ENCODE results near the gene IRGQ. TPM values are rescaled to one million over a fixed set of nuclear protein-coding genes. Genes with fewer than 3 reads are reported as not detected.
"Not testable (repeated sequence)": the region's sequence is repeated elsewhere in the genome, so short reads cannot be mapped to it uniquely, and the experiment has no call there.

The IRGQ gene
- total RNA-seq, 1 experiment from 2014 or later = 17.3 TPM

- no peak for DNase-seq (ENCODE audit: low read depth)
- in situ Hi-C loops (cut with HindIII; ENCODE audit: low pct_unique_long_range_greater_than_20kb, low sequenced_read_pairs) = no loop called here
Measured at GRCh38 chr19:43554317-43554895, 41.5 kb downstream of the IRGQ start.

- in situ Hi-C loops (cut with HindIII; ENCODE audit: low pct_unique_long_range_greater_than_20kb, low sequenced_read_pairs) = no loop called here
- no peak for DNase-seq (ENCODE audit: low read depth)
Measured at GRCh38 chr19:43553656-43554055, 42.3 kb downstream of the IRGQ start.

- DNase-seq (ENCODE audit: low read depth) = no peak
- in situ Hi-C loops (cut with HindIII; ENCODE audit: low pct_unique_long_range_greater_than_20kb, low sequenced_read_pairs) = no loop called here
Measured at GRCh38 chr19:43552616-43553015, 43.3 kb downstream of the IRGQ start.

- in situ Hi-C loops (cut with HindIII; ENCODE audit: low pct_unique_long_range_greater_than_20kb, low sequenced_read_pairs) = no loop called here
- DNase-seq (ENCODE audit: low read depth) = no peak
Measured at GRCh38 chr19:43552198-43552450, 43.8 kb downstream of the IRGQ start.

GRCh38 chr19:43551399-43552197 is 44.3 kb downstream of the IRGQ start:
- DNase-seq (ENCODE audit: low read depth) = no peak
- in situ Hi-C loops (cut with HindIII; ENCODE audit: low pct_unique_long_range_greater_than_20kb, low sequenced_read_pairs) = no loop called here

GRCh38 chr19:43548706-43549105 is 47.2 kb downstream of the IRGQ start:
- DNase-seq (ENCODE audit: low read depth) = no peak
- in situ Hi-C loops (cut with HindIII; ENCODE audit: low pct_unique_long_range_greater_than_20kb, low sequenced_read_pairs) = loop anchor here (25.0 kb wide), 1 partner anchor 111 kb away; no protein-coding TSS in a partner anchor

- in situ Hi-C loops (cut with HindIII; ENCODE audit: low pct_unique_long_range_greater_than_20kb, low sequenced_read_pairs) = loop anchor here (25.0 kb wide), 1 partner anchor 111 kb away; no protein-coding TSS in a partner anchor
Measured at GRCh38 chr19:43547926-43548325, 48.0 kb downstream of the IRGQ start.

GRCh38 chr19:43546581-43546980 is 49.4 kb downstream of the IRGQ start:
- in situ Hi-C loops (cut with HindIII; ENCODE audit: low pct_unique_long_range_greater_than_20kb, low sequenced_read_pairs) = loop anchor here (25.0 kb wide), 1 partner anchor 109 kb away; no protein-coding TSS in a partner anchor
- no peak for DNase-seq (ENCODE audit: low read depth)

More at GRCh38 chr19:43547926-43548325, 48.0 kb downstream of the IRGQ start:
- DNase-seq (ENCODE audit: low read depth) = not testable (repeated sequence)

- DNase-seq (ENCODE audit: low read depth) = no peak
- in situ Hi-C loops (cut with HindIII; ENCODE audit: low pct_unique_long_range_greater_than_20kb, low sequenced_read_pairs) = loop anchor here (25.0 kb wide), 1 partner anchor 109 kb away; no protein-coding TSS in a partner anchor
Measured at GRCh38 chr19:43545981-43546380, 50.0 kb downstream of the IRGQ start.

- no peak for DNase-seq (ENCODE audit: low read depth)
- in situ Hi-C loops (cut with HindIII; ENCODE audit: low pct_unique_long_range_greater_than_20kb, low sequenced_read_pairs) = loop anchor here (25.0 kb wide), 1 partner anchor 108 kb away; no protein-coding TSS in a partner anchor
Measured at GRCh38 chr19:43545276-43545675, 50.7 kb downstream of the IRGQ start.

- no peak for DNase-seq (ENCODE audit: low read depth)
- in situ Hi-C loops (cut with HindIII; ENCODE audit: low pct_unique_long_range_greater_than_20kb, low sequenced_read_pairs) = loop anchor here (25.0 kb wide), 1 partner anchor 107 kb away; no protein-coding TSS in a partner anchor
Measured at GRCh38 chr19:43544077-43544476, 51.9 kb downstream of the IRGQ start.

- DNase-seq (ENCODE audit: low read depth) = no peak
- in situ Hi-C loops (cut with HindIII; ENCODE audit: low pct_unique_long_range_greater_than_20kb, low sequenced_read_pairs) = loop anchor here (25.0 kb wide), 1 partner anchor 105 kb away; no protein-coding TSS in a partner anchor
Measured at GRCh38 chr19:43541920-43542650, 53.8 kb downstream of the IRGQ start.

- in situ Hi-C loops (cut with HindIII; ENCODE audit: low pct_unique_long_range_greater_than_20kb, low sequenced_read_pairs) = loop anchor here (25.0 kb wide), 1 partner anchor 103 kb away; no protein-coding TSS in a partner anchor
- no peak for DNase-seq (ENCODE audit: low read depth)
Measured at GRCh38 chr19:43540381-43540780, 55.6 kb downstream of the IRGQ start.

GRCh38 chr19:43538922-43539321 is 57.0 kb downstream of the IRGQ start:
- in situ Hi-C loops (cut with HindIII; ENCODE audit: low pct_unique_long_range_greater_than_20kb, low sequenced_read_pairs) = loop anchor here (25.0 kb wide), 1 partner anchor 102 kb away; no protein-coding TSS in a partner anchor
- no peak for DNase-seq (ENCODE audit: low read depth)

- in situ Hi-C loops (cut with HindIII; ENCODE audit: low pct_unique_long_range_greater_than_20kb, low sequenced_read_pairs) = loop anchor here (25.0 kb wide), 1 partner anchor 98 kb away; no protein-coding TSS in a partner anchor
- no peak for DNase-seq (ENCODE audit: low read depth)
Measured at GRCh38 chr19:43534816-43535761, 60.8 kb downstream of the IRGQ start.

Measured in Caki2 (cell line).